NK-92 (cell line): ENCODE data around the gene TPM4.

ENCODE experiments used
- DNase-seq: peaks from one replicate; lab custom pipeline; 2025; ENCODE audit not compliant: unreplicated experiment; lab: John Stamatoyannopoulos, UW

Gene TPM4

GRCh38 chr19:16041299-16041990 lies 34.9 kb upstream of the TPM4 start:
- DNase-seq: no peak

GRCh38 chr19:16041991-16042386 lies 34.3 kb upstream of the TPM4 start:
- DNase-seq: no peak

- no peak for DNase-seq
Measured at GRCh38 chr19:16042533-16043085, 33.7 kb upstream of the TPM4 start.

DNA sequence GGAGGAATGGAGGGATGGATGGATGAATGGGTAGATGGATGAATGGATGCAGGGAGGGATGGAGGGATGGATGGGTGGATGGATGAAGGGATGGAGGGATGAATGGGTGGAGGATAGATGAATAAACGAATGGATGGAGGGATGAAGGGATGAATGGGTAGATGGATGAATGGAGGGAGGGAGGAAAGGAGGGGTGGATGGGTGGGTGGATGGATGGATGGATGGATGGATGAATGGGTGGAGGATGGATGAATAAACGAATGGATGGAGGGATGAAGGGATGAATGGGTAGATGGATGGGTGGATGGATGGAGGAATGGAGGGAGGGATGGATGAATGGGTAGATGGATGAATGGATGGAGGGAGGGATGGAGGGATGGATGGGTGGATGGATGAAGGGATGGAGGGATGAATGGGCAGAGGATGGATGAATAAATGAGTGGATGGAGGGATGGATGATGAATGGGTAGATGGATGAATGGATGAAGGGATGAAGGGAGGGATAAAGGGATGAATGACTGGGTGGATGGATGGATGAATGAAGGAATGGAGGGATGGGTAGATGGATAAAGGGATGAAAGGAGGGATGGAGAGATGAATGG lies 33.0 kb upstream of the TPM4 start:
- DNase-seq: no peak

DNA sequence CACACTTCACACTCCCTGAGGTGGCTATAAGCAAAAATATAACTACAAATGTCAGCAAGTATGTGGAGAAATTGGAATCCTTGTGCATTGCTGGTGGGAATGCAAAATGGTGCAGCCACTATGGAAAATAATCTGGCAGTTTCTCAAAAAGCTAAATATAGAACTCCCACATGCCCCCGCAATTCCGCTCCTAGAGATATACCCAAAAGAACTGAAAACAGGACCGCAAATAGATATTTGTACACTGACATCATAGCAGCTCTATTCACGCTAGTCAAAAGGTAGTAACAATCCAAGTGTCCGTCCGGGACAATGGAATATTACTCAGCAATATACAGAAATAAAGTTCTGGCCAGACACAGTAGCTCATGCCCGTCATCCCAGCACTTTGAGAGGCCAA lies 31.5 kb upstream of the TPM4 start:
- DNase-seq: no peak

- no peak for DNase-seq
Measured at GRCh38 chr19:16045171-16045570, 31.1 kb upstream of the TPM4 start.

GRCh38 chr19:16045893-16046292 lies 30.4 kb upstream of the TPM4 start:
- no peak for DNase-seq

DNA sequence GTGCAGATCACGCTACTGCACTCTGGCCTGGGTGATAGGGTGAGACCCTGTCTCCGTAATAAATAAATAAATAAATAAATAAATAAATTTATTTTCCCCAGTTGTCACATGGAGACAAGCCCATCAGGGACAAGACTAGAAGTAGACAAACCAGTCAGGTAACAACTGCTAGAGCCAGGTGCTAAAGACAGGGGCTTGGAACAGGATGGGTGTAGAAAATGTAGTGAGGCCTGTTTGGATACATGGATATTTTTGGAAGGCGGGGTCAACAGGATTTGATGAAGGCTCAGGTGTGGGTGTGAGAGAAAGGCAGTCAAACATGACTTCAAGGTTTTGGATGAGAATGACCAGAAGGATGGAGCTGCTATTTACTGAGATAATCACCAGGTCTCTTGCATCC lies 27.7 kb upstream of the TPM4 start:
- DNase-seq: no peak

GRCh38 chr19:16051254-16052025 lies 24.9 kb upstream of the TPM4 start:
- no peak for DNase-seq

DNA sequence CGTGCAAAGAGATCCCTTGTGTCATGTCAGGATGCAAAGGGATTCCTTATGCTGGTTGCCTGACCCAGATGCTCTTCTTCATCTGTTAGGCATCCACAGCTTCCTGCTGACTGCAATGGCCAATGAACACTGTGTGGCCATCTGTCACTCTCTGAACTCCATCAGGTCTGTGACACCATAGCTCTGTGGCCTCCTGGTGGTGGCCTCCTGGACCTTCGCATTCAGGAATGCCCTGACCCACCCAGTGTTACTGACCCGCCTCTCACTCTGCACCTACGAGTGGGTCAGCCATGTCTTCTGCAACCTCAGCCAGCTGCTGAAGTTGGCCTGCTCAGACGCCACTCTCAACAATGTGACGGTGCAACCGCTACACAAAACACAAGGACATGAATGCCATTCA lies 23.9 kb upstream of the TPM4 start:
- DNase-seq: no peak

- no peak for DNase-seq
Measured at GRCh38 chr19:16057062-16057461, 19.2 kb upstream of the TPM4 start.

DNA sequence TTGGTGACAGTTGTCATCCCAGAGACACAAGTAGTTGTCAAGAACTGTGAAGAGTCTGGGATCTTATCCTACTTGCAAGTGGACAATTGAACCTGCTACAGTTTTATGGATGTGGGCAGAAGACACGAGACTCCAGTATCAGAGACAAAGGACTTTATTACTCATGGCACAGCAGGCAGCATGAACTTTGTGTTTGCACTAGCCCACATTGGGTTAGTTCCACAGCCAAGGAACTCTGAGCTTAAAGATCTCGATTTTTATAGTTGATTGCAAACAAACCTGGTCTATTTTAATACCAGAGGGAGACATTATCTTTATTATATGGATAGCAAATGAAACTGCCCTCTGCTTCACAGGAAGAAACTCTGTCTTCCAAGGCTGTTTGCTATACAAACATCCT lies 16.0 kb upstream of the TPM4 start:
- no peak for DNase-seq

- DNase-seq: no peak
Measured at GRCh38 chr19:16061943-16062342, 14.4 kb upstream of the TPM4 start.

GRCh38 chr19:16062789-16063188 lies 13.5 kb upstream of the TPM4 start:
- DNase-seq: no peak

DNA sequence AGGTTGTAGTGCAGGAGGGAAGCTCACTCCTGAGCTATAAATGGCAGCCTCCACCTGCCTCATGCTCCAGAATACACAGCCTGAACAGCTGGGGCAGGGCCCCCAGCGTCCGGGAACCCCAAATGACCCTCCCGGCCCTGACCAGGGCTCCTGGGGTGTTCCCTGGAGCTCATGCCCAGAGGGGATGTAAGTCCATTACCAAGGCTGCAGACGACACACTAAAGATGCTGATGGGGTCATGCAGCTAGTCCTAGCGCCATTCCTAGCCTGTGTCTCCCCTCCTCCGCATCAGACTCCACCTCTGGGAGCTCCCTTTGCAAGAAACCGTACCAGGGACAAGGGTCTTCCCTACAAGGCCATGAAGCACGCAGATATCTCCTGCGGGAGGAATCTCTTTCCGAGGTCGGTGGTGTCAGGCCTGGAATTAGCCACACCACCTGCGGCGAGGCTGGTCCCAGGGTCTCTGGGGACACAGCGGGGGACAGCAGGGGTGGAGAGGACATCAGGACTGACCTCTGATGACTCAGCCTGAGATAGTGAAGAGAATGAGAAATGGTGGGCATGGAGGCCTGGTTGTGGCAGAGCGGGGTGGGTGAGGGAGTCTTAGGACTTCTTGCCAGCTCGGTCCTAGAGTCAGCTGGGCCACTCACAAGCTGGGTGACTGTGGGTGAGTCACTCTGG lies 11.9 kb upstream of the TPM4 start:
- no peak for DNase-seq

DNA sequence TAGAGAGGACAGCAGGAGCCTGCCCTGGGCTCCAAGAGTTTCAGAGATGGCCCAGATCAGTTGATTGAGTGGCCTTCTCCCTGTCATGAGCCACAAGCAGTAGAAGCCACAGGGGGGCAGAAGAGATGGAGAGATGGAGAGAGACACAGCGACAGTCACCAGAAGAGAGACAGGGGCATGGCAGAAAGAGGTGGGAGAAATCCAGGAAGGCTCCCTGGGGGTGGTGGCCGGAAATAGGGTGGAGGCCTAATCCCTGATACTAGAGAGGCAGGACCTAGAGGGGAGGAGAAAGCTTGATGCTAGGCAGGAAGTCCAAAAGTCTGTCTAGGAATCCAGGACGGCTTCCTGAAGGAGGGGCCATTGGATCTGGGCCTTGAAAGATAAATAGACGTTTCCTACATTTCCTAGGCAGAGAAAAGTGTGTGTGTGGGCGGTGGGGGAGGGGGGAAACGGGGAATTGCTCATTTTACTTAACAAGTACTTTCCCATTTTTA lies 9.6 kb upstream of the TPM4 start:
- no peak for DNase-seq

- no peak for DNase-seq
Measured at GRCh38 chr19:16067205-16067938, 8.9 kb upstream of the TPM4 start.

GRCh38 chr19:16068696-16069259 lies 7.5 kb upstream of the TPM4 start:
- DNase-seq: no peak

- no peak for DNase-seq
Measured at GRCh38 chr19:16069813-16070365, 6.4 kb upstream of the TPM4 start.
